Transverse colon (tissue), 4 donors: ENCODE results near the gene FAM20C. TPM values are rescaled to one million over a fixed set of nuclear protein-coding genes. Genes with fewer than 3 reads are reported as not detected.

ENCODE experiments used
- DNase-seq: peaks from one replicate; pipeline ENCODE4 v3.0.0-alpha.2; 2019
- H3K27ac ChIP-seq, 4 donors: fragments of 200-600 bp; sonication (generic); 2 replicates each; pipeline ENCODE4 v1.5.1; 2016 to 2018; ENCODE audit warnings: inconsistent platforms in 4 of 4
- H3K27me3 ChIP-seq: fragments of 200-600 bp; sonication (generic); 2 replicates; pipeline ENCODE4 v1.5.1; 2017; ENCODE audit warnings: inconsistent platforms
- H3K36me3 ChIP-seq, 4 donors: fragments of 200-600 bp; sonication (generic); 2 replicates each; pipeline ENCODE4 v1.5.1; 2017 to 2019; ENCODE audit warnings: inconsistent platforms in 4 of 4
- H3K4me1 ChIP-seq, 4 donors: fragments of 200-600 bp; sonication (generic); 2 replicates each; pipeline ENCODE4 v1.5.1; 2017 to 2020; ENCODE audit warnings: inconsistent platforms in 4 of 4
- H3K4me3 ChIP-seq, 4 donors: fragments of 200-600 bp; sonication (generic); 1 replicate in 1 of 4; 2 replicates in 3 of 4; pipeline versions ENCODE4 v1.5.1 to v1.6.1; 2017 to 2019; ENCODE audit warnings: inconsistent platforms in 4 of 4
- H3K9me3 ChIP-seq, 2 donors: fragments of 200-600 bp; sonication (generic); 2 replicates each; pipeline ENCODE4 v1.5.1; 2017 to 2019; ENCODE audit warnings: inconsistent platforms in 2 of 2
- EP300 ChIP-seq: sonication (generic); formaldehyde crosslinking; IDR thresholded peaks from one replicate; pipeline ENCODE4 v1.6.1; 2017; ENCODE audit warnings: antibody characterized with exemption, low read depth
- POLR2A ChIP-seq: fragments of 450-650 bp; IDR thresholded peaks from one replicate; pipeline ENCODE4 v1.6.1; 2016; ENCODE audit warnings: antibody characterized with exemption, mild to moderate bottlenecking, moderate library complexity
- POLR2AphosphoS5 ChIP-seq, 3 donors: sonication (generic); formaldehyde crosslinking; IDR thresholded peaks; one replicate each; pipeline ENCODE4 v1.6.1; 2016; ENCODE audit warnings: antibody characterized with exemption in 3 of 3
- WGBS, 2 donors: methylation state at CpG; one replicate each; pipeline ENCODE4 v1.1.5; 2018; ENCODE audit warnings: low coverage in 1 of 2; 5-methylcytosine and 5-hydroxymethylcytosine counted together
- in situ Hi-C, 4 donors: fragments of 200-750 bp; cut with MboI; loops; one replicate each; pipeline versions ENCODE4 v1.15.0 to v1.15.1; 2017; ENCODE audit warnings: low sequenced_read_pairs in 3 of 4, low pct_ligation_motif_present in 1 of 4, low pct_unique_long_range_greater_than_20kb in 1 of 4
- intact Hi-C: fragments of 100-400 bp; cut with DNase I; formaldehyde crosslinking; loops from one replicate; pipeline ENCODE4 v1.15.1; 2023; ENCODE audit warnings: low total_unique reads
- total RNA-seq, 4 donors: library from RNA; depleted of rRNA; stranded (reverse); fragments of >200 nt; gene quantifications; one replicate each; pipeline ENCODE4 v1.1.0, GENCODE V29; 2016
- TF ChIP-seq, protein P1 (sequence below), 5 experiments: fragments of 200-600 bp in 3 of 5; fragments of 450-650 bp in 2 of 5; sonication (generic) in 3 of 5; IDR thresholded peaks; 1 replicate in 2 of 5; 2 replicates in 3 of 5; pipeline ENCODE4 v1.5.1; 2016 to 2017; ENCODE audit warnings: antibody characterized with exemption in 5 of 5, inconsistent platforms in 3 of 5, mild to moderate bottlenecking in 2 of 5, moderate library complexity in 1 of 5

Gene FAM20C
- total RNA-seq, 4 donors from 2014 or later: 10.5 to 62.3 (median 23.5) TPM

DNA sequence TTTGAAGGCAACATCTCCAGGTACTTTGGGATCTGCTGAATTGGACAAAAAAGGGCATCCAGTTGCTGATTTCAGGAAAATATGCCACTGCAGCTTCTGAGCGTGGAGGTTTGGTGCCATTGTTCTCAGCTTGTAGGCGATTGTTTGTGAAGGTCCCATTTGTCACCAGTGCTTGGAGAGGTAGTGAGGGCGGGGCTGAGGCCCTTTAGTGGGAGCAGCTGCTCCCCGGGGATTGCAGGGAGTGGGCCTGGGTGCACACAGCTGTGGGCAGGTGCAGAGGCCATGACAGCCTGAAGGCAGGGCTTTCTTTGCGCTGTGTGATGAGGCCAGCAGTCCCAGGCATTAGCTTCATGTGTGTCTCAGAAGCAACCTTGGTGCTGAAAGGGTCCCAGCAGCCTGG is 3.9 kb downstream of the FAM20C start:
- TF ChIP-seq POLR2A: no peak
- TF ChIP-seq POLR2AphosphoS5 (IDR thresholded peaks at IDR 0.05): no peak
- TF ChIP-seq, protein P1, sequence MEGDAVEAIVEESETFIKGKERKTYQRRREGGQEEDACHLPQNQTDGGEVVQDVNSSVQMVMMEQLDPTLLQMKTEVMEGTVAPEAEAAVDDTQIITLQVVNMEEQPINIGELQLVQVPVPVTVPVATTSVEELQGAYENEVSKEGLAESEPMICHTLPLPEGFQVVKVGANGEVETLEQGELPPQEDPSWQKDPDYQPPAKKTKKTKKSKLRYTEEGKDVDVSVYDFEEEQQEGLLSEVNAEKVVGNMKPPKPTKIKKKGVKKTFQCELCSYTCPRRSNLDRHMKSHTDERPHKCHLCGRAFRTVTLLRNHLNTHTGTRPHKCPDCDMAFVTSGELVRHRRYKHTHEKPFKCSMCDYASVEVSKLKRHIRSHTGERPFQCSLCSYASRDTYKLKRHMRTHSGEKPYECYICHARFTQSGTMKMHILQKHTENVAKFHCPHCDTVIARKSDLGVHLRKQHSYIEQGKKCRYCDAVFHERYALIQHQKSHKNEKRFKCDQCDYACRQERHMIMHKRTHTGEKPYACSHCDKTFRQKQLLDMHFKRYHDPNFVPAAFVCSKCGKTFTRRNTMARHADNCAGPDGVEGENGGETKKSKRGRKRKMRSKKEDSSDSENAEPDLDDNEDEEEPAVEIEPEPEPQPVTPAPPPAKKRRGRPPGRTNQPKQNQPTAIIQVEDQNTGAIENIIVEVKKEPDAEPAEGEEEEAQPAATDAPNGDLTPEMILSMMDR (IDR thresholded peaks at IDR 0.05): no peak
- no peak for TF ChIP-seq EP300
- 47% methylated on average over 5 of the region's 5 CpGs; no CpG with 5 or more reads in 1 of the 2 donors for WGBS, 2 donors
- intact Hi-C loops: no loop called here
- H3K36me3 ChIP-seq: no peaks in the 10 kb centered on the region
- peaks cover 0 to 39% (median 25%) of the 10 kb centered on the region in 4 donors for H3K4me1 ChIP-seq
- H3K27me3 ChIP-seq: peaks cover 10% of the 10 kb centered on the region
- DNase-seq: no peak
- H3K4me3 ChIP-seq: no peak overlapping the region
- no peak overlapping the region for H3K27ac ChIP-seq
- no peaks in the 10 kb centered on the region for H3K9me3 ChIP-seq
- in situ Hi-C loops: no loop called here

DNA sequence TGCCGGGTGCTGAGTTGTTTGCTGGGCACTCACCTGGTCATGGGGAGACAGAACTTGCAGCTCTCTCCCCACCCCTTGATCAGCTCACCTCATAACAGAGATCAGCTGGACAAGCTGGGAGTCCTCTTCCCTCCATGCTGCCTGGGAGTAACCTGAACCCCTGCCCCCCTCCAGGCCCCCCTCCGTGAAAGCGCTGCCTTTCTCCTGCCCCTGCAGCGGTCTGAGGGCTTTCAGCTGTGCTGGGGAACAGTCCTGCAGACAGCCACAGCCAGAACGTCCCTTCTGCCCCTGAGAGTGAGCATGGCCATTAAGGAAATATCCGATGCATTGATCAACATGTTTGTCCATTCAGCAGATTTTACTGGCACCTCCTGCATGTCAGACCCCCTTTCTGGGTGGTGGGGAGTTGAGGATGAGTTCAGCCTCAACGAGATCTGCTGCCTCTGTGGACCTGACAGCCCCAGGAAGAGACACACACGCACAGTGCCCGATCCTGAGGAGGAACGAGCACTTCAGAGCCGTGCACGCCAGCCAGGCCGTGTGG is 4.5 kb downstream of the FAM20C start:
- 74% methylated on average over 13 of the region's 13 CpGs; no CpG with 5 or more reads in 1 of the 2 donors for WGBS, 2 donors
- in situ Hi-C loops: no loop called here
- TF ChIP-seq POLR2A: no peak
- no peak for TF ChIP-seq EP300
- TF ChIP-seq, protein P1 (IDR thresholded peaks at IDR 0.05): no peak
- no peak for TF ChIP-seq POLR2AphosphoS5 (IDR thresholded peaks at IDR 0.05)
- no peak for DNase-seq
- H3K9me3 ChIP-seq: no peaks in the 10 kb centered on the region
- no peak overlapping the region for H3K27ac ChIP-seq
- intact Hi-C loops: no loop called here
- peaks cover 4% of the 10 kb centered on the region for H3K27me3 ChIP-seq
- H3K4me1 ChIP-seq: peaks cover 0 to 33% (median 20%) of the 10 kb centered on the region in 4 donors
- no peaks in the 10 kb centered on the region for H3K36me3 ChIP-seq
- no peak overlapping the region for H3K4me3 ChIP-seq

DNA sequence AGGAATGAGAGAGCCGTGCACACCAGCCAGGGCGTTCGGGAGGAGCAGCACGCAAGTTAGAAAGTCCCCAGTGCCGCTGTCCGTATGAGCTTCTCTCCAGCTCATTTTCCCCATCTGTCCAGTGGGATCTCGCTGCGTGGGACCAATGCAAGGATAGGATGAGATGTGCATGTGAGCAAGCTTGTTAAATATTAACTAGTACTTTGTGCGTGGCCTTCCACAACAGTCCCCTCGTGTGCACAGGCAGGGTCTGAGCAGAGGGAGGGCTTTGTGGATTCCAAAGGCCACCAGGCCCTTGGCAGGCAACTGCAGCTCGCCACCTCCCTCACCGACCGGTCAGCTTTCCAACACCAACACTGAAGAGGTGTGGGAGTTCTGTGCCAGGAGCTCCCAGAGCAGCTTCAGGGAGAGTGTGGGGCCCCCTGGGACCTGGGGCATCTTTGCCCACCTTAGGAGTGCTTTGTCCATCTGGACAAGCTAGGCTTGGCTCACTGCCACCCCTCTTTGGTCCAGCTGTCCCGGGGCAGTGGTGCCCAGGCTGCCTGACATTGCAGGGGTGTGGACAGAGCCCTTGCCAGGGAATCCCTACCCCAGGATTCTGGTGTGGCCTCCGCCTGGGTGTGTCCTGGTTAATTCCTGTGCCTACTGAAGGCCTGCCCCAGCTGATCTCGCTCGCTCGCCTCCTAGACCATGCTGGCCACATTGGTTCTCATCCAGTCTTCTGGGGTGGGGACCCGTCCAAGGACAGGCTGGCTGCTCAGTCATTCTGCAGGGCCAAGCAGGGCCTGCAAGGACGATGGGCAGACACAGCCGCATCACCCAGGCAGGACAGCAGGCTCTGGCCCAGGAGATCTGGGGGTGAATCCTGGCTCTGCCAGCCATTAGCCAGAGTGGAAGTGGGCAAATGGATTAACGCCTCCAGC is 5.3 kb downstream of the FAM20C start:
- no peak overlapping the region for H3K4me3 ChIP-seq
- no peaks in the 10 kb centered on the region for H3K27me3 ChIP-seq
- WGBS, 2 donors: 72% methylated on average over 22 of the region's 22 CpGs; no CpG with 5 or more reads in 1 of the 2 donors
- in situ Hi-C loops: no loop called here
- H3K36me3 ChIP-seq: no peaks in the 10 kb centered on the region
- H3K27ac ChIP-seq: no peak overlapping the region
- H3K4me1 ChIP-seq: peaks cover 0 to 33% (median 17%) of the 10 kb centered on the region in 4 donors
- no peaks in the 10 kb centered on the region for H3K9me3 ChIP-seq
- intact Hi-C loops: no loop called here
- TF ChIP-seq, protein P1 (IDR thresholded peaks at IDR 0.05): no peak
- no peak for TF ChIP-seq EP300
- no peak for TF ChIP-seq POLR2AphosphoS5 (IDR thresholded peaks at IDR 0.05)
- TF ChIP-seq POLR2A: no peak
- no peak for DNase-seq

DNA sequence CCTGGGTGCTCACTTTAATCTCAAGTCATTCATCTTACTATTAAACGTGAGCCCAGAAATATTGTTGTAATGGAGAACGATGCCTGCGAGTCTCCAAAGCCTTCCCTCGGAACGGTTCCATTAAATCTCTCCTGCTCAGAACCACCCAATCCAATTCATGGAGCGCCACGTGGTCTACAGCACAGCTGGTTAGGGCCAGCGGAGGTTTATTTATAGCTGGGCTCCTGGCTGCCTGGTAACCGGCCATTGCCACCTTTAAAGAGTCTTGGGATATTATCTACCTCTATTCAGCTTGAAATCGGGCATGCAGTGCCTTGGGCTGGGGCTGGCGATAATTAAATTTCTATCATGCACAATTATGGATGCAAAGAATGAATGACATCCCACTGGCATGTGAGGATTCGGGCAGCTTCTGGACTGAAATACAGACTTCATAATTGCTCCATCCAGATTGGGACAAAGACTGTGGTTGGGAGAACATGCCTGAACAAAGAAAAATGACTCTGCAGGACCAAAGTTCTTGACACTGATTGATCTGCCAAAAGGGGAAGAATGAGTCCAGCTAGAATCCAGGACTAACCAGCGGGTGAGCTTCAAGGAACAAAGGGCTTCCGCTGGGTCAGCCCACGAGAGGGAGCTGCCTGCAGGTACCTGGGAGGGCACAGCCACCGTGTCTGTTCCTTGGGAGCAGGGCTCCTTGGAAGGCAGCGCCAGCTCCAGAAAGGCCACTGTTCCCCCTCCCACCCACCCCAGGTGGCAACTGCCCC is 7.3 kb downstream of the FAM20C start:
- in situ Hi-C loops (no loop called here), intact Hi-C loops (no loop called here)
- no peak overlapping the region for H3K4me3 ChIP-seq
- no peak overlapping the region for H3K27ac ChIP-seq
- H3K36me3 ChIP-seq: no peaks in the 10 kb centered on the region
- WGBS, 2 donors: 60 to 83% methylated on average over 1 to 17 of the region's 17 CpGs
- H3K9me3 ChIP-seq: no peaks in the 10 kb centered on the region
- DNase-seq: no peak
- TF ChIP-seq POLR2A (no peak), EP300 (no peak), POLR2AphosphoS5 (IDR thresholded peaks at IDR 0.05) (no peak)
- TF ChIP-seq, protein P1 (IDR thresholded peaks at IDR 0.05): no peak
- H3K27me3 ChIP-seq: no peaks in the 10 kb centered on the region
- peaks cover 0 to 21% (median 11%) of the 10 kb centered on the region in 4 donors for H3K4me1 ChIP-seq
